ENCODE measurements around the gene SNX20.

DNA sequence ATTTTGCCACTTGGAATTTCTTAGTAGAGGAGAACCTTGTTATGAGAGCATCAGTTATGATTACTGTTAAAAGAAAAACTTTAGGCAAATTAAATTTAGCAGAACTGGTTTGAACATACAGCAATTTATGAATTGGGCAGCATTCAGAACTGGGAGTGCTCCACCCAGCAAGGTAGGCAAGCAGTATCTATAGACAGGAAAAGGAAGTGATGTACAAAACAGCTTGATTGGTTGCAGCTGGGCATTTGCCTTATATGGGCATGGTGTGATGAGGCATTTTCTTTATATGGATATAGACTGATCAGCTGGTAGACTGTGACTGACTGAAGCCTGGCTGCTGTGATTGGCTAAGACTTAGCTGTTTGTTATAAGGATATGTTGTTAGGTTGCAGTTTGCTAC, 43.2 kb upstream of the SNX20 start:
- TF ChIP-seq, protein P1, sequence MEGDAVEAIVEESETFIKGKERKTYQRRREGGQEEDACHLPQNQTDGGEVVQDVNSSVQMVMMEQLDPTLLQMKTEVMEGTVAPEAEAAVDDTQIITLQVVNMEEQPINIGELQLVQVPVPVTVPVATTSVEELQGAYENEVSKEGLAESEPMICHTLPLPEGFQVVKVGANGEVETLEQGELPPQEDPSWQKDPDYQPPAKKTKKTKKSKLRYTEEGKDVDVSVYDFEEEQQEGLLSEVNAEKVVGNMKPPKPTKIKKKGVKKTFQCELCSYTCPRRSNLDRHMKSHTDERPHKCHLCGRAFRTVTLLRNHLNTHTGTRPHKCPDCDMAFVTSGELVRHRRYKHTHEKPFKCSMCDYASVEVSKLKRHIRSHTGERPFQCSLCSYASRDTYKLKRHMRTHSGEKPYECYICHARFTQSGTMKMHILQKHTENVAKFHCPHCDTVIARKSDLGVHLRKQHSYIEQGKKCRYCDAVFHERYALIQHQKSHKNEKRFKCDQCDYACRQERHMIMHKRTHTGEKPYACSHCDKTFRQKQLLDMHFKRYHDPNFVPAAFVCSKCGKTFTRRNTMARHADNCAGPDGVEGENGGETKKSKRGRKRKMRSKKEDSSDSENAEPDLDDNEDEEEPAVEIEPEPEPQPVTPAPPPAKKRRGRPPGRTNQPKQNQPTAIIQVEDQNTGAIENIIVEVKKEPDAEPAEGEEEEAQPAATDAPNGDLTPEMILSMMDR (IDR thresholded peaks at IDR 0.05) = no peak
- no peak for TF ChIP-seq POLR2A (IDR thresholded peaks at IDR 0.05)
